ENCODE results near the gene NEU2.

- TF ChIP-seq CTCF (IDR thresholded peaks at IDR 0.05; ENCODE audit: low read length) (no peak), EZH2 (IDR thresholded peaks at IDR 0.05; ENCODE audit: borderline replicate concordance, low read length) (no peak)
Measured at GRCh38 chr2:233076749-233077148, 44.3 kb downstream of the NEU2 start.
